NB4 (cell line): ENCODE measurements around the gene DNAJC5.
"Not testable (repeated sequence)": the region's sequence is repeated elsewhere in the genome, so short reads cannot be mapped to it uniquely, and the experiment has no call there.

Experiments
- DNase-seq: peaks from one replicate; pipeline ENCODE4 v3.0.0; 2010; ENCODE audit warnings: low read depth
- H3K4me3 ChIP-seq: one replicate; pipeline ENCODE4 v1.5.1; 2011; ENCODE audit warnings: mild to moderate bottlenecking, low read depth, low read length, moderate library complexity
- MYC ChIP-seq: IDR thresholded peaks from 2 replicates; pipeline ENCODE4 v1.6.1; 2011; ENCODE audit warnings: low read depth, low read length
- POLR2A ChIP-seq: IDR thresholded peaks from 2 replicates; pipeline ENCODE4 v1.6.1; 2011; ENCODE audit warnings: mild to moderate bottlenecking; ENCODE audit not compliant: insufficient read length; ENCODE audit errors: extremely low read depth
- TF ChIP-seq, protein P1 (sequence below): IDR thresholded peaks from 2 replicates; pipeline ENCODE4 v1.6.1; 2011; ENCODE audit warnings: low read depth, low read length
- TF ChIP-seq, protein P2 (sequence below): IDR thresholded peaks from one replicate; pipeline ENCODE4 v1.5.1; 2012; ENCODE audit warnings: low read depth, low read length

DNAJC5 gene

DNA sequence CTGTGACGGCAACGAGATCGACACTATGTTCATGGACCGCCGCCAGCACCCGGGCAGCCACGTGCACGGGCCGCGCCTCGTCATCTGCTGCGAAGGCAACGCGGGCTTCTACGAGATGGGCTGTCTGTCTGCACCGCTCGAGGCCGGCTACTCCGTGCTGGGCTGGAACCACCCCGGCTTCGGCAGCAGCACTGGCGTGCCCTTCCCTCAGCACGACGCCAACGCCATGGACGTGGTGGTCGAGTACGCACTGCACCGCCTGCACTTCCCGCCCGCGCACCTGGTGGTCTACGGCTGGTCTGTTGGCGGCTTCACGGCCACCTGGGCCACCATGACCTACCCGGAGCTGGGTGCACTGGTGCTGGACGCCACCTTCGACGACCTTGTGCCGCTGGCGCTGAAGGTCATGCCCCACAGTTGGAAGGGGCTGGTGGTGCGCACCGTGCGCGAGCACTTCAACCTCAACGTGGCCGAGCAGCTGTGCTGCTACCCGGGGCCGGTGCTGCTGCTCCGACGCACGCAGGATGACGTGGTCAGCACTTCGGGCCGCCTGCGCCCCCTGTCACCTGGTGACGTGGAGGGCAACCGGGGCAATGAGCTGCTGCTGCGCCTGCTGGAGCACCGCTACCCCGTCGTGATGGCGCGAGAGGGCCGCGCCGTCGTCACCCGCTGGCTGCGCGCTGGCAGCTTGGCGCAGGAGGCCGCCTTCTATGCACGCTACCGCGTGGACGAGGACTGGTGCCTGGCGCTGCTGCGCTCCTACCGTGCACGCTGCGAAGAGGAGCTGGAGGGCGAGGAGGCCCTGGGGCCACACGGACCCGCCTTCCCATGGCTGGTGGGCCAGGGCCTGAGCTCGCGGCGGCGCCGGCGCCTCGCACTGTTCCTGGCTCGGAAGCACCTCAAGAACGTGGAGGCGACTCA, 32.7 kb upstream of the DNAJC5 start:
- no peak overlapping the region for H3K4me3 ChIP-seq
- no peak for TF ChIP-seq POLR2A
- TF ChIP-seq MYC: no peak
- TF ChIP-seq, protein P1, sequence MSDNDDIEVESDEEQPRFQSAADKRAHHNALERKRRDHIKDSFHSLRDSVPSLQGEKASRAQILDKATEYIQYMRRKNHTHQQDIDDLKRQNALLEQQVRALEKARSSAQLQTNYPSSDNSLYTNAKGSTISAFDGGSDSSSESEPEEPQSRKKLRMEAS: no peak
- TF ChIP-seq, protein P2, sequence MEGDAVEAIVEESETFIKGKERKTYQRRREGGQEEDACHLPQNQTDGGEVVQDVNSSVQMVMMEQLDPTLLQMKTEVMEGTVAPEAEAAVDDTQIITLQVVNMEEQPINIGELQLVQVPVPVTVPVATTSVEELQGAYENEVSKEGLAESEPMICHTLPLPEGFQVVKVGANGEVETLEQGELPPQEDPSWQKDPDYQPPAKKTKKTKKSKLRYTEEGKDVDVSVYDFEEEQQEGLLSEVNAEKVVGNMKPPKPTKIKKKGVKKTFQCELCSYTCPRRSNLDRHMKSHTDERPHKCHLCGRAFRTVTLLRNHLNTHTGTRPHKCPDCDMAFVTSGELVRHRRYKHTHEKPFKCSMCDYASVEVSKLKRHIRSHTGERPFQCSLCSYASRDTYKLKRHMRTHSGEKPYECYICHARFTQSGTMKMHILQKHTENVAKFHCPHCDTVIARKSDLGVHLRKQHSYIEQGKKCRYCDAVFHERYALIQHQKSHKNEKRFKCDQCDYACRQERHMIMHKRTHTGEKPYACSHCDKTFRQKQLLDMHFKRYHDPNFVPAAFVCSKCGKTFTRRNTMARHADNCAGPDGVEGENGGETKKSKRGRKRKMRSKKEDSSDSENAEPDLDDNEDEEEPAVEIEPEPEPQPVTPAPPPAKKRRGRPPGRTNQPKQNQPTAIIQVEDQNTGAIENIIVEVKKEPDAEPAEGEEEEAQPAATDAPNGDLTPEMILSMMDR: no peak
- no peak for DNase-seq

DNA sequence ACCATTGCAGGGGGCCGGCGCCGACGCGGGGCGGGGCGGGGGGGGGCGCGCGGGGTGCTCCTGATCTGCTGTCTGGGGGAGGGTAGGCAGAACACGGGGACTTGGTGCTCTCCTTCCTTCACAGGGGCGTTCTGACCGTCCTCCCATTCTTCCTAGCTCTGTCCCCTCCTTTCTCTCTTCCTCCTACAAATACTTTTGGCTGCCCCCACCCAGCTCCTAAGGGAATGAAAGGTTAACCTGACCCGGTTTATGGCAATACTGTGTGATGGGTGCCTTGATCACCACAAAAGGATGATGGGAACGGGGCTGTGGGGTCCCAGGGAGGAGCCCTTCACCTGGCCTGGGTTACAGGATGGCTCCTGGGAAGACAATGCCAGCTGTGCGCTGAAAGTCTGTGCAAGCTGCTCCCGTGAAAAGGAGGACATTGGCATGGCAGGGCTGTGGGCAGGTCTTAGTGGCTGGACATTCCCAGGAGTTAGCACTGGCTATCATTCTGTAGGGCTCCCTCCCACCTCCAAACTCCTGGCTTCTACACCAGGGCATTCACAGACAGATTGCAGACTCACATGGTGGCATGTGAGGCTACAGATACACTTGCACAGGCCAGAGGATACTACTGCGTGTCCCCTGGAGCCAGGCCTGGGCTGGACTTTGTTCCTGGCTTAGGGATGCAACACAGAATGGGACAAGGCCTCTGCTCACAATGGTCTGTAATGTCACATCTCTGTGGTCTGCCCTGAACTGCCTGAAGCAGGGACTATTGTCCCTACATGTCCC, 31.7 kb upstream of the DNAJC5 start:
- DNase-seq: no peak
- TF ChIP-seq, protein P2: no peak
- TF ChIP-seq POLR2A: no peak
- no peak for TF ChIP-seq MYC
- TF ChIP-seq, protein P1: no peak
- H3K4me3 ChIP-seq: peak overlapping the region; percentile 79

DNA sequence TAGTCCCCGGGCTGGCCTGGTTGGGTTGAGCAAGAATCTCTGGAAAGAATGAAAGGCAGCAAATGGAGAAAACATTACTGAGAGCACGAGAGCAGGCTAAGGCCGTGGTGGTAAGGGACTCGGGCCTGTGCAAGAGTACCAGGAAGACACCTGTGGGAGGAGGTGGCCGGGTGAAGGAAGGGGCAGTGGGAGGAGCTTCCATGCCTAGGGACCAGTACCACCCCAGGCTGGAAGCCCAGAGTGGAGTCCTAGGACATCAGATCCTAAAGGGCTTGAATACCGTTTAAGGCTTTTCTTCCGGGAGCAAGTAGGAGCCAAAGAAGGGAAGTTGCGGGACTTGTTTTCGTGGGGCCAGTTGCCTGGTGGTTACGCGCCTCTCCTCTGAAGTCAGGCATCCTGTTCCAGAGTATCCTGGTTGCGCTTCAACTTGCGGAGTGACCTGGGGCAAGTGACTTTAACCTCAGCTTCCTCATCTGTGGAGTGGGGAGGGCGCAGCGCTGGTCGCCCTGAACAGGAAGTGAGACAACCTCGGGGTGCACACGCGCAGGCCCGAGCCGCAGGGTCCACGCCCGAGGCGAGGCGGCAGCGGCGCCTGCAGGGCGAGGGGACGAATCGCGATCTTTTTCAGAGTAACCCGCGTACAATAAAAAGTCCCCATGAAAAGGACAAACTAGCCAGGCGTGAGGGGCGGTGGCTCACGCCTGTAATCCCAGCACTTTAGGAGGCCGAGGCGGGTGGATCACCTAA, 31.0 kb upstream of the DNAJC5 start:
- peak overlapping the region; percentile 79 for H3K4me3 ChIP-seq
- peak; percentile 99 for DNase-seq
- TF ChIP-seq, protein P2: peak; percentile 62
- TF ChIP-seq MYC (peak; percentile 96), POLR2A (peak; percentile 23)
- TF ChIP-seq, protein P1: peak; percentile 84

DNA sequence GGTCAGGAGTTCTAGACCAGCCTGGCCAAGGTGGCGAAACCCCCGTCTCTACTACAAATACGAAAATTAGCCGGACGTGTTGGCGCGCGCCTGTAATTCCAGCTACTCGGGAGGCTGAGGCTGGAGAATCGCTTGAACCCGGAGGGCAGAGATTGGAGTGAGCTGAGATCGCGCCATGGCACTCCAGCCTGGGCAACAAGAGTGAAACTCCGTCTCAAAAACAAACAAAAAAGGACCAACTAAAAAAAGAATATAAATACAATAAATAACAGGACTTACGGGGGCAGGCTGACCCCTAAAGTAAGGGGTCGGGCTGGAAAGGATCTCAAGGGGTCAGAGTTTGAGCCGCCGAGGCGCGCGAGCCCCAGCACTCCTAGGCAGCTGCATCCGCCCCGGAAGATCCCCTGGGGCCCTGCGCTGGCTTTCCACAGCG, 30.4 kb upstream of the DNAJC5 start:
- peak overlapping the region; percentile 79 for H3K4me3 ChIP-seq
- no peak for TF ChIP-seq MYC
- TF ChIP-seq, protein P2: no peak
- TF ChIP-seq, protein P1: no peak
- TF ChIP-seq POLR2A: no peak
- DNase-seq: no peak

DNA sequence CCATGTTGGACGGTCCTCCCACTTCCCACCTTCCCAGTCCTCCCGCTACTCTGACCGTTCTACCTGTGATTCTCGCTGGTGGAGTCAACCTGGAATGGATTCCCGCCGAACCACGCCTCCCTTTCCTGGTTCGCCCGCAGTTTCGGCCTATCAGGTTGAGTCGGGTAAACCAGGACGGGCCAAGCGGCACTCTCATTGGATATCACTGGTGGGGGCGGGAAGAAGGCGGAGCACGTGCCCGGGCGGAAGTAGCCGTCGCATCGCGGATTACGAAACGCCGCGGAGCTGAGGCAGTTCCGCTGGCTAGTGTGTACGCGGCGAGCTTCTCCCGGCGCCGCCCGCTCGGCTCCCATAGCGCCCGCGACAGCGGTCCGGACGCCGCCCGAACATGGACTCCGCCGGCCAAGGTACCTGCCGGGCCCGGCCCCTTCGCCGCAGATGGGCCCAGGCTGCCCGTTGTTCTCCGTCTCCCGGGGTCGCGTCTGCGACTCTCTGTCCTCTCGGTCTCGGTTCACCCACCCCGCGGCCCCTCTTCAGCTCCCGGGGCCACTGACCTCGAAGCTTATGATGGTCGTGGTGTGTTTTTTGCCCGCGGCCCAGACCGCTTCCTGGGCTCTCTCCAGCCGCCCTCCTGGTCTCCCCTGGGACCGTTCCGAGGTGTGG, 29.8 kb upstream of the DNAJC5 start, which contains the start of gene TPD52L2:
Gene TPD52L2 (plus strand): TSS at position 293 of the 663 bp plus-strand sequence. CDS start 96 bp downstream, at position 389.
- TF ChIP-seq POLR2A: peak; percentile 86
- TF ChIP-seq, protein P1: peak; percentile 100
- TF ChIP-seq, protein P2: no peak
- TF ChIP-seq MYC: peak; percentile 99
- DNase-seq: peak; percentile 100
- H3K4me3 ChIP-seq: peak within 1 kb of the TSS; percentile 86

DNA sequence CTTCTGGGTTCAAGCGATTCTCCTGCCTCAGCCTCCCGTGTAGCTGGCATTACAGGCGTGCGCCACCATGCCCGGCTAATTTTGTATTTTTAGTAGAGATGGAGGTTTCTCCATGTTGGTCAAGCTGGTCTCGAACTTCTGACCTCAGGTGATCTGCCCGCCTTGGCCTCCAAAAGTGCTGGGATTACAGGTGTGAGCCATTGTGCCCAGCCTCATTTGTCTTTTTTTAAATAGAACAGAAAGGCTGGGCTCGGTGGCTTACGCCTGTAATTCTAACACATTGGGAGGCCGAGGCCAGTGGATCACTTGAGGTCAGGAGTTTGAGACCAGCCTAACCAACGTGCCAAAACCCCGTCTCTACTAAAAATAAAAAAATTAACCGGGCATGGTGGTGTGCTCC, 27.9 kb upstream of the DNAJC5 start:
- H3K4me3 ChIP-seq, DNase-seq: not testable (repeated sequence)
